Activated T-helper 1 cell treated with anti-CD3 and anti-CD28 coated beads, Interleukin-12 subunit alpha, Interleukin-12 subunit beta, Interleukin-2, Interleukin-4 antibody, amounts not matched to agents 30 ng/mL and 10 ng/mL and 1 ng/mL, durations not matched to agents 14 hours and 24 hours and 36 hours (primary cell): Measurements from ENCODE around the gene NR2C2. TPM values are rescaled to one million over a fixed set of nuclear protein-coding genes. Genes with fewer than 3 reads are reported as not detected.

ENCODE experiments used
- DNase-seq: peaks from one replicate; pipeline ENCODE4 v3.0.0; 2021; ENCODE audit warnings: low spot score
- H3K27ac Mint-ChIP-seq: one replicate; pipeline ENCODE4 v1.8.0; 2021; ENCODE audit warnings: mild to moderate bottlenecking, mixed read lengths
- H3K27me3 Mint-ChIP-seq: one replicate; pipeline ENCODE4 v1.8.0; 2022; ENCODE audit warnings: mild to moderate bottlenecking, moderate library complexity, mixed read lengths; ENCODE audit not compliant: insufficient read depth
- H3K36me3 Mint-ChIP-seq: one replicate; pipeline ENCODE4 v1.8.0; 2021; ENCODE audit warnings: low read depth, mixed read lengths
- H3K4me1 Mint-ChIP-seq: one replicate; pipeline ENCODE4 v1.8.0; 2021; ENCODE audit warnings: low read depth, mixed read lengths
- H3K4me3 Mint-ChIP-seq: one replicate; pipeline ENCODE4 v1.8.0; 2021; ENCODE audit warnings: mild to moderate bottlenecking, moderate library complexity, mixed read lengths
- H3K9me3 Mint-ChIP-seq: one replicate; pipeline ENCODE4 v1.8.0; 2021; ENCODE audit warnings: mixed read lengths
- intact Hi-C: fragments of 100-400 bp; cut with micrococcal nuclease; formaldehyde crosslinking; loops from one replicate; pipeline ENCODE4 v1.15.1; 2024
- total RNA-seq: library from RNA; stranded (reverse); gene quantifications from 2 replicates; pipeline ENCODE4 v1.2.3, GENCODE V29; 2022

The NR2C2 gene
- total RNA-seq, 1 donor from 2014 or later: 50.7 TPM

DNA sequence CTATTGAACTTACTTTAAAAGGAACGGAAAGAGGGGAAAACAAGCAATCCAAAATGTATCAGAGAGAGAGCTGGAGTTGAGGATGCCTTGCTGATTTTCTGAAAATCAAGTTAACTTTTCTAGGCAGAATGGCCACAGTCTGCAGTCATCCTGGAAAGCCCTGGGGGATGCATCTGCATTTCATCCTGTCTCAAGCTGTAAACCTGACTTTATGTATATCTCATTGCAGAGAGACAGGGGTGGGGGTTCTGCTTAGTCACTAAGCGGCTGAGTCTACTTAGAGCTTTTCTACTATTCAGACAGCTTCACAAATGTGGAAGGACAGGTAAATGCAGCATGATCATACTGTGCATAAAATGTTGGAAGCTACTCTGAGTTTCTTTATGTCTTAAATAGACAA lies 76.3 kb downstream of the NR2C2 start:
- no peaks in the 10 kb centered on the region for H3K27me3 Mint-ChIP-seq
- no peaks in the 10 kb centered on the region for H3K9me3 Mint-ChIP-seq

DNA sequence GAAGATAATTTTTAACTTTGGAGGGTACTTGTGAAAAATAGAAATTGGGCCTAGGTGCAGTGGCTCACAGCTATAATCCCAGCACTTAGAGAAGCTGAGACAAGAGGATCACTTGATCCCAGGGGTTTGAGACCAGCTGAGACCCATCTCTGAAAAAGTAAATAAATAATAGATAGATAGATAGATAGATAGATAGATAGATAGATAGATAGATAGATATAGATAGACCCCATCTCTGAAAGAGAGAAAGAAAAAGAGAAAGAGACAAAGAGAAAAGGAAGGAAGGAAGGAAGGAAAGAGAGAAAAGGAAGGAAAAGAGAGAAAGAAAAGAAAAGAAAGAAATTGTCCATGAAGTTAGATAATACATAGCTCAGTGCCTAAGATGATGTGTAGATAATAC lies 82.2 kb downstream of the NR2C2 start:
- intact Hi-C loops: no loop called here
- H3K9me3 Mint-ChIP-seq: no peaks in the 10 kb centered on the region
- no peak overlapping the region for H3K27ac Mint-ChIP-seq
- DNase-seq: no peak
- H3K4me3 Mint-ChIP-seq: no peak overlapping the region
- H3K4me1 Mint-ChIP-seq: no peaks in the 10 kb centered on the region
- peaks cover 30% of the 10 kb centered on the region for H3K36me3 Mint-ChIP-seq
- H3K27me3 Mint-ChIP-seq: no peaks in the 10 kb centered on the region

More for the DNA sequence above, 76.3 kb downstream of the NR2C2 start:
- H3K36me3 Mint-ChIP-seq: peaks cover 34% of the 10 kb centered on the region
- no peaks in the 10 kb centered on the region for H3K4me1 Mint-ChIP-seq
- intact Hi-C loops: no loop called here
- no peak overlapping the region for H3K27ac Mint-ChIP-seq
- DNase-seq: no peak
- H3K4me3 Mint-ChIP-seq: no peak overlapping the region

- Mint-ChIP-seq H3K36me3 (peaks cover 26% of the 10 kb centered on the region), H3K9me3 (no peaks in the 10 kb centered on the region), H3K4me1 (no peaks in the 10 kb centered on the region), H3K27ac (no peak overlapping the region), H3K4me3 (no peak overlapping the region), H3K27me3 (no peaks in the 10 kb centered on the region)
- intact Hi-C loops: no loop called here
- DNase-seq: no peak
These were observed 85.3 kb downstream of the NR2C2 start for GRCh38 chr3:15032650-15033049.

- no peak for DNase-seq
- Mint-ChIP-seq H3K27ac (no peak overlapping the region), H3K27me3 (no peaks in the 10 kb centered on the region), H3K4me1 (no peaks in the 10 kb centered on the region), H3K4me3 (no peak overlapping the region), H3K36me3 (peaks cover 29% of the 10 kb centered on the region), H3K9me3 (no peaks in the 10 kb centered on the region)
- intact Hi-C loops: no loop called here
These were observed 85.7 kb downstream of the NR2C2 start for GRCh38 chr3:15033103-15033502.

DNA sequence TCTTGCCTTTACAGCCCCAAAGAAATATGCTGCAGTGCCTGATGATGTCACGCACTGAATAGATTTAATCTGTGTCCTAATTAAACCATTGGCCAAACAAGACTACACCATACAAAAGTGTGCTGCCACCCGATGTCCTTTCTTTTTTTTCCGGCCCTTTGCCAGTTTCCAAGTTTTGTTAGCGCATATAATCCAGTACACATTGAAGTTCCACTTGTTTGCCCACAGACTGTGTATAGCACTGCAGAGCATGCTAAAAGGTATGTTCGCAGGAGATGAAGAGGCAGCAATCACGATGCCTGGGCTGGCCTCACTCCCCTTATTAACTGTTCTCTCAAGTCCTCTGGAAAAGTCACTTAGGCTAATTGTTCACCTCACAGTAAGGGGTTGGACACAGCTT lies 90.9 kb downstream of the NR2C2 start:
- Mint-ChIP-seq H3K36me3 (peaks cover 29% of the 10 kb centered on the region), H3K9me3 (no peaks in the 10 kb centered on the region), H3K4me1 (peaks cover 9% of the 10 kb centered on the region), H3K27me3 (no peaks in the 10 kb centered on the region), H3K4me3 (no peak overlapping the region), H3K27ac (no peak overlapping the region)
- intact Hi-C loops: no loop called here
- DNase-seq: no peak

GRCh38 chr3:15040844-15041243 lies 93.5 kb downstream of the NR2C2 start:
- no peaks in the 10 kb centered on the region for H3K9me3 Mint-ChIP-seq
- peaks cover 41% of the 10 kb centered on the region for H3K36me3 Mint-ChIP-seq
- H3K27ac Mint-ChIP-seq: no peak overlapping the region
- H3K27me3 Mint-ChIP-seq: no peaks in the 10 kb centered on the region
- intact Hi-C loops: no loop called here
- no peak overlapping the region for H3K4me3 Mint-ChIP-seq
- DNase-seq: no peak
- H3K4me1 Mint-ChIP-seq: peaks cover 34% of the 10 kb centered on the region

GRCh38 chr3:15041950-15042349 lies 94.6 kb downstream of the NR2C2 start:
- peaks cover 34% of the 10 kb centered on the region for H3K4me1 Mint-ChIP-seq
- no peaks in the 10 kb centered on the region for H3K9me3 Mint-ChIP-seq
- no peaks in the 10 kb centered on the region for H3K27me3 Mint-ChIP-seq
- intact Hi-C loops: no loop called here
- H3K36me3 Mint-ChIP-seq: peaks cover 43% of the 10 kb centered on the region
- H3K4me3 Mint-ChIP-seq: no peak overlapping the region
- no peak overlapping the region for H3K27ac Mint-ChIP-seq
- no peak for DNase-seq

- no peak for DNase-seq
- H3K4me3 Mint-ChIP-seq: no peak overlapping the region
- no peaks in the 10 kb centered on the region for H3K27me3 Mint-ChIP-seq
- H3K4me1 Mint-ChIP-seq: peaks cover 34% of the 10 kb centered on the region
- H3K9me3 Mint-ChIP-seq: no peaks in the 10 kb centered on the region
- H3K27ac Mint-ChIP-seq: no peak overlapping the region
- peaks cover 44% of the 10 kb centered on the region for H3K36me3 Mint-ChIP-seq
- intact Hi-C loops: no loop called here
These were observed 95.6 kb downstream of the NR2C2 start for GRCh38 chr3:15042936-15043335.

DNA sequence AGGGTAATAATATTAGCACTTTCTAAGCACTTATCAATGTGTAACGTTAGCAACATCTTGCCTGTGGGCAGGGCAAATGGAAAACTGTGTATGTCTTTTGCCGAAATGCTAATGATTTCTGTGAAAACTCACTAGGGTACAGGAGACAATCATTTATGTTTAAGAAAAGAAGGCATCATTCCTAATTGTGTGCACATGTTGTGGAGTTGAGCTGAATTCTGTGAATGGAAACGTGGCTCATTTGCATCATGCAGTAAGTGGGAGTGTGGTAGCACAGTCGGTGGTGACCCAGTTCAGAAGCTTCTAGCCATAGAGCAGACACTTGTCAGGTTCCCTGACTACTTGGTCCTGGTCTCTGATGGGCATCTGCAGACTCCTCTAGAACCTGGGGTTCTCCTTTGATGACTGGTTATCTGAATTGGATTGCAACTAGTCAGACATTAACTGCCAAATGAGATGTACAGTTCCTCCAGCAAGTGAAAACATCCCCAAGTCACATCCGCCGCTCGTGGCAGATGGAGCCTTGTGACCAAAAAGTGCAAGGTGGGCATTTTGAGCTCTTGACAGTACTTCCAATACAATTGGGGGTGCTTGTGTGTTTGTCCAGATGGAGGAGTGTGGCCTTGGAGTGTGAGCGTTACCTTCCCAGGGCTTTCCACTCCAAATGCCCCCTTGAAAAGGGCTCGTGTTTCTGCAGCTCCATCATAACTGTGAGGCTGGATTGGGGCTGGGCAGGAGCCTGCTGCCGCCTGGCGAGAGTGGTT lies 96.2 kb downstream of the NR2C2 start:
- H3K4me3 Mint-ChIP-seq: no peak overlapping the region
- H3K27ac Mint-ChIP-seq: no peak overlapping the region
- DNase-seq: no peak
- no peaks in the 10 kb centered on the region for H3K9me3 Mint-ChIP-seq
- peaks cover 34% of the 10 kb centered on the region for H3K4me1 Mint-ChIP-seq
- no peaks in the 10 kb centered on the region for H3K27me3 Mint-ChIP-seq
- H3K36me3 Mint-ChIP-seq: peaks cover 46% of the 10 kb centered on the region
- intact Hi-C loops: no loop called here

DNA sequence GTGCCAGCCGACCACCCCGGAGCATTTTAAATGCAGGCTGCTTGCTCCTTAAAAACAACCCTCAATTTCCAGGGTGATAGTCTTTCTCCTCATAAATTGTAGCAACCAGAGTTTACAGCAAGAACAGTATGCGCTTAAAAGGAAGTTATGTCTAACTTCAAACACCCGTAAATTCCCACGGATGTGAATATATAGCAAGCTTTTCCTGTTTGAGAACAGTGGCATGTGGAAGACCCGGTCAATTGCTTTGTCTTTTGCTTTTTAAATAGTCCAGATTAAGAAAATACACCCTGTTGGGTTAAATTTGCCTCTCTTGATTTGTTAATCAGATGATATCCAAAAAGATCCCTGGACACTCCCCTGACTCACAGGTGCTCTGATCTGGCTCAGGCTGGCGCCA lies 96.9 kb downstream of the NR2C2 start:
- intact Hi-C loops: no loop called here
- no peaks in the 10 kb centered on the region for H3K27me3 Mint-ChIP-seq
- H3K4me1 Mint-ChIP-seq: peaks cover 34% of the 10 kb centered on the region
- peaks cover 46% of the 10 kb centered on the region for H3K36me3 Mint-ChIP-seq
- H3K27ac Mint-ChIP-seq: peak overlapping the region; percentile 69
- no peak for DNase-seq
- H3K9me3 Mint-ChIP-seq: no peaks in the 10 kb centered on the region
- H3K4me3 Mint-ChIP-seq: no peak overlapping the region

- no peak overlapping the region for H3K4me3 Mint-ChIP-seq
- no peaks in the 10 kb centered on the region for H3K27me3 Mint-ChIP-seq
- H3K36me3 Mint-ChIP-seq: peaks cover 49% of the 10 kb centered on the region
- intact Hi-C loops: no loop called here
- H3K9me3 Mint-ChIP-seq: no peaks in the 10 kb centered on the region
- DNase-seq: no peak
- peak overlapping the region; percentile 35 for H3K27ac Mint-ChIP-seq
- H3K4me1 Mint-ChIP-seq: peaks cover 34% of the 10 kb centered on the region
These were observed 98.3 kb downstream of the NR2C2 start for GRCh38 chr3:15045667-15046066.

DNA sequence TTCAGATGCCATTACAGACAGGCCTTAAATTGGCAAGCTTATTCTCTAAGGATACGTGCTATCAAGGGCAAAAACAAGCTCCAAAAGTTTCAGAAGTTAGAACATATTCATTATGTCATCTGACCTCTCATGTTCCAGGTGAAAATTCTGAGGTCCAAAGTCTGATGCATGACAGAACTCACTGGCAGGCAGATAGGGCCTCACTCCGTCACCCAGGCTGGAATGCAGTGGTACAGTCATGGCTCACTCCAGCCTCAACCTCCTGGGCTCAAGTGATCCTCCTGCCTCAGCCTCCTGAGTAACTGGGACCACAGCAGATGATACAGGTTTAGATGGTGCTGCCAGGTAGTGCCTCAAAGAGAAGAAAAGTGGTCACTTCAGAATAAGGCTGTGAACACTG lies 102.2 kb downstream of the NR2C2 start:
- peaks cover 18% of the 10 kb centered on the region for H3K4me1 Mint-ChIP-seq
- no peak for DNase-seq
- H3K27me3 Mint-ChIP-seq: no peaks in the 10 kb centered on the region
- H3K9me3 Mint-ChIP-seq: no peaks in the 10 kb centered on the region
- H3K36me3 Mint-ChIP-seq: peaks cover 45% of the 10 kb centered on the region
- intact Hi-C loops: no loop called here
- no peak overlapping the region for H3K4me3 Mint-ChIP-seq
- no peak overlapping the region for H3K27ac Mint-ChIP-seq

GRCh38 chr3:15050405-15051092 lies 103.2 kb downstream of the NR2C2 start:
- Mint-ChIP-seq H3K27ac (peak overlapping the region; percentile 26), H3K4me3 (no peak overlapping the region), H3K27me3 (no peaks in the 10 kb centered on the region), H3K9me3 (no peaks in the 10 kb centered on the region), H3K4me1 (peaks cover 18% of the 10 kb centered on the region), H3K36me3 (peaks cover 44% of the 10 kb centered on the region)
- DNase-seq: no peak
- intact Hi-C loops: loop anchor here (2.0 to 5.0 kb wide), 2 partner anchors 14 to 123 kb away; partner anchors contain the start of gene MRPS25
